B cell (primary cell): ENCODE measurements around the gene ADSS1. TPM values are rescaled to one million over a fixed set of nuclear protein-coding genes. Genes with fewer than 3 reads are reported as not detected.

Experiments
- ATAC-seq: fragments of 200-7000 bp; cut with Tn5 transposase; one replicate; pipeline ENCODE4 v1.10.0; 2021; ENCODE audit warnings: low read depth, mild to moderate bottlenecking, moderate number of reproducible peaks, moderate library complexity
- CTCF ChIA-PET: fragments of 350-600 bp; sonication (Branson Sonifier 250); formaldehyde crosslinking; loops from one replicate; lab custom pipeline; 2021; ENCODE audit warnings: antibody characterized with exemption, inconsistent platforms; lab: Charles Lee
- POLR2A ChIA-PET: fragments of 350-600 bp; sonication (Branson Sonifier 250); formaldehyde crosslinking; loops from one replicate; lab custom pipeline; 2021; ENCODE audit warnings: antibody characterized with exemption; lab: Charles Lee
- DNase-seq: peaks from one replicate; pipeline ENCODE4 v3.0.0; 2013
- H2AFZ ChIP-seq: 2 replicates; pipeline ENCODE4 v1.6.1; 2012; ENCODE audit warnings: mild to moderate bottlenecking, low read depth, low read length; ENCODE audit not compliant: insufficient read depth, poor library complexity, severe bottlenecking
- H3K27ac ChIP-seq, 2 donors: 1 replicate in 1 of 2; 2 replicates in 1 of 2; pipeline ENCODE4 v1.5.1; 2012 to 2013; ENCODE audit warnings: low read length in 2 of 2, mild to moderate bottlenecking in 2 of 2, moderate library complexity in 1 of 2
- H3K27me3 ChIP-seq, 4 experiments: fragments of 200-600 bp in 1 of 4; sonication (generic) in 1 of 4; replicated peaks in 1 of 4; 1 replicate in 2 of 4; 2 replicates in 2 of 4; pipeline versions ENCODE4 v1.6.1 to v1.7.0; 2013 to 2016; ENCODE audit warnings: low read length in 3 of 4, mild to moderate bottlenecking in 2 of 4, mixed read lengths in 1 of 4, moderate library complexity in 1 of 4; ENCODE audit not compliant: insufficient read depth in 4 of 4, control insufficient read depth in 3 of 4; ENCODE audit errors: control extremely low read depth in 1 of 4
- H3K36me3 ChIP-seq, 2 experiments: replicated peaks in 1 of 2; 1 replicate in 1 of 2; 2 replicates in 1 of 2; pipeline versions ENCODE4 v1.6.1 to v1.7.1; 2013; ENCODE audit warnings: low read length in 1 of 2; ENCODE audit not compliant: insufficient read depth in 2 of 2, control insufficient read depth in 1 of 2; ENCODE audit errors: control extremely low read depth in 1 of 2, extremely low read depth in 1 of 2
- H3K4me1 ChIP-seq, 2 donors: fragments of 200-600 bp in 1 of 2; sonication (generic) in 1 of 2; 1 replicate in 1 of 2; 2 replicates in 1 of 2; pipeline versions ENCODE4 v1.5.1 to v1.6.1; 2013 to 2017; ENCODE audit warnings: low read length in 2 of 2; ENCODE audit not compliant: control insufficient read depth in 2 of 2, insufficient read depth in 2 of 2
- H3K4me2 ChIP-seq: replicated peaks from 2 replicates; pipeline ENCODE3; 2012; ENCODE audit warnings: mild to moderate bottlenecking, low read depth, low read length; ENCODE audit not compliant: poor library complexity, severe bottlenecking
- H3K4me3 ChIP-seq, 5 experiments: fragments of 200-600 bp in 1 of 5; sonication (generic) in 1 of 5; 1 replicate in 3 of 5; 2 replicates in 2 of 5; pipeline versions ENCODE4 v1.5.1 to v1.7.0; 2011 to 2016; ENCODE audit warnings: low read length in 4 of 5, mild to moderate bottlenecking in 4 of 5, low read depth in 2 of 5, control low read depth in 1 of 5, moderate library complexity in 1 of 5; ENCODE audit not compliant: insufficient read depth in 1 of 5; ENCODE audit errors: control extremely low read depth in 1 of 5, extremely low read depth in 1 of 5
- H3K79me2 ChIP-seq: fragments of 200-600 bp; sonication (generic); one replicate; pipeline ENCODE4 v1.6.0; 2016; ENCODE audit warnings: low read length; ENCODE audit not compliant: control insufficient read depth, insufficient read depth
- H3K9ac ChIP-seq: fragments of 200-600 bp; sonication (generic); 2 replicates; pipeline ENCODE4 v1.6.1; 2017; ENCODE audit warnings: mild to moderate bottlenecking, low read length, moderate library complexity
- H3K9me3 ChIP-seq, 3 donors: one replicate each; pipeline versions ENCODE4 v1.6.1 to v1.7.1; 2013; ENCODE audit warnings: low read length in 2 of 3; ENCODE audit not compliant: control insufficient read depth in 2 of 3, insufficient read depth in 1 of 3; ENCODE audit errors: control extremely low read depth in 1 of 3
- H4K20me1 ChIP-seq: 2 replicates; pipeline ENCODE4 v1.6.0; 2012; ENCODE audit warnings: mild to moderate bottlenecking, low read length; ENCODE audit not compliant: insufficient read depth, control insufficient read depth, poor library complexity, severe bottlenecking
- H3K27ac Mint-ChIP-seq: one replicate; pipeline ENCODE4 v1.8.0; 2021; ENCODE audit warnings: mixed read lengths
- H3K27me3 Mint-ChIP-seq: one replicate; pipeline ENCODE4 v1.8.0; 2021; ENCODE audit warnings: mixed read lengths
- H3K4me1 Mint-ChIP-seq: one replicate; pipeline ENCODE4 v1.8.0; 2021; ENCODE audit warnings: mixed read lengths
- H3K4me3 Mint-ChIP-seq: one replicate; pipeline ENCODE4 v1.8.0; 2021; ENCODE audit warnings: mixed read lengths
- H3K9me3 Mint-ChIP-seq: one replicate; pipeline ENCODE4 v1.8.0; 2022; ENCODE audit warnings: mixed read lengths; ENCODE audit not compliant: insufficient read depth
- CTCF ChIP-seq: fragments of 200-600 bp; IDR thresholded peaks from one replicate; pipeline ENCODE4 v1.8.0; 2022; ENCODE audit warnings: antibody characterized with exemption, mild to moderate bottlenecking
- EZH2 ChIP-seq: IDR thresholded peaks from 2 replicates; pipeline ENCODE4 v1.6.1; 2012; ENCODE audit warnings: borderline replicate concordance, low read depth, mild to moderate bottlenecking, moderate library complexity, low read length; ENCODE audit not compliant: insufficient read depth, poor library complexity, severe bottlenecking
- WGBS: methylation state at CpG from one replicate; pipeline ENCODE4 v1.1.5; 2013; ENCODE audit warnings: missing lambda C conversion rate; ENCODE audit not compliant: insufficient coverage; 5-methylcytosine and 5-hydroxymethylcytosine counted together
- intact Hi-C: fragments of 100-400 bp; cut with micrococcal nuclease; formaldehyde crosslinking; loops from one replicate; pipeline ENCODE4 v1.10.0; 2022
- polyA plus RNA-seq: library from polyadenylated mRNA; depleted of rRNA; stranded (reverse); fragments of >200 nt; gene quantifications from 2 replicates; pipeline ENCODE4 v1.2.3, GENCODE V29; 2012
- total RNA-seq, 2 donors: library from RNA; stranded (reverse); fragments of 120-200 nt in 1 of 2; gene quantifications; 1 replicate in 1 of 2; 2 replicates in 1 of 2; pipeline versions ENCODE4 v1.2.3 to v1.2.4, GENCODE V29; 2013 to 2022

The ADSS1 gene
- total and polyA plus RNA-seq, 2 donors (not counting 1 experiment from before 2014, with no cell fraction given): 0.33 to 1.7 TPM

GRCh38 chr14:104756477-104757237 is 32.6 kb downstream of the ADSS1 start:
- ATAC-seq (no peak), DNase-seq (no peak)
- Mint-ChIP-seq H3K4me1 (peaks cover 30% of the 10 kb centered on the region), H3K4me3 (no peak overlapping the region), H3K9me3 (no peaks in the 10 kb centered on the region), H3K27me3 (no peaks in the 10 kb centered on the region), H3K27ac (no peak overlapping the region)
- no peak overlapping the region for H2AFZ ChIP-seq
- POLR2A ChIA-PET: no interaction called here
- H3K27ac ChIP-seq: no peak overlapping the region
- 68% methylated on average over 24 of the region's 27 CpGs for WGBS
- peaks cover 29% of the 10 kb centered on the region for H3K79me2 ChIP-seq
- TF ChIP-seq EZH2: no peak
- TF ChIP-seq CTCF: no peak
- H3K4me1 ChIP-seq: peaks cover 17 to 21% of the 10 kb centered on the region in 2 donors
- CTCF ChIA-PET: interaction anchor here (0.5 to 1.0 kb wide), 3 partner anchors 12 to 99 kb away, joined by 3 to 4 read pairs (median 4); no protein-coding TSS in a partner anchor
- no peak overlapping the region for H3K4me3 ChIP-seq
- H3K36me3 ChIP-seq: peaks cover 0 to 40% of the 10 kb centered on the region in 2 experiments
- peaks cover 0 to 10% (median 0%) of the 10 kb centered on the region in 3 donors for H3K9me3 ChIP-seq
- H3K9ac ChIP-seq: no peak overlapping the region
- H4K20me1 ChIP-seq: peaks cover 66% of the 10 kb centered on the region
- no peak overlapping the region for H3K4me2 ChIP-seq
- intact Hi-C loops: no loop called here
- H3K27me3 ChIP-seq: no peaks in the 10 kb centered on the region

- no peaks in the 10 kb centered on the region for H3K27me3 ChIP-seq
- TF ChIP-seq CTCF: no peak
- no peak for TF ChIP-seq EZH2
- ChIA-PET POLR2A (no interaction called here), CTCF (interaction anchor here (0.8 to 1.0 kb wide), 2 partner anchors 11 to 60 kb away, joined by 3 to 4 read pairs; no protein-coding TSS in a partner anchor)
- H2AFZ ChIP-seq: no peak overlapping the region
- 90% methylated on average over 6 of the region's 10 CpGs for WGBS
- peaks cover 66% of the 10 kb centered on the region for H4K20me1 ChIP-seq
- no peak overlapping the region for H3K4me3 Mint-ChIP-seq
- H3K9ac ChIP-seq: no peak overlapping the region
- ATAC-seq (no peak), DNase-seq (no peak)
- peaks cover 0 to 43% of the 10 kb centered on the region in 2 experiments for H3K36me3 ChIP-seq
- H3K4me2 ChIP-seq: no peak overlapping the region
- H3K79me2 ChIP-seq: peaks cover 26% of the 10 kb centered on the region
- intact Hi-C loops: no loop called here
- no peaks in the 10 kb centered on the region for H3K9me3 Mint-ChIP-seq
- peaks cover 0 to 5% (median 0%) of the 10 kb centered on the region in 3 donors for H3K9me3 ChIP-seq
- H3K27ac ChIP-seq: no peak overlapping the region
- no peak overlapping the region for H3K4me3 ChIP-seq
- no peaks in the 10 kb centered on the region for H3K27me3 Mint-ChIP-seq
- H3K27ac Mint-ChIP-seq: no peak overlapping the region
- peaks cover 30% of the 10 kb centered on the region for H3K4me1 Mint-ChIP-seq
- peaks cover 12 to 16% of the 10 kb centered on the region in 2 donors for H3K4me1 ChIP-seq
These were observed 33.2 kb downstream of the ADSS1 start for GRCh38 chr14:104757238-104757585.
